ENCODE results near the gene SLC16A2.

GRCh38 chrX:74449322-74449936 lies 28.1 kb downstream of the SLC16A2 start:
- TF ChIP-seq POLR2A (IDR thresholded peaks at IDR 0.05) (no peak), CTCF (IDR thresholded peaks at IDR 0.05) (no peak)
